HEK293 (cell line): Measurements from ENCODE around the gene BAIAP2L2.

Source experiments
- CTCF ChIA-PET: fragments of 350-600 bp; formaldehyde crosslinking; extraction: SDS; loops from one replicate; lab custom pipeline; 2021; ENCODE audit warnings: antibody characterized with exemption; lab: Yijun Ruan, JAX
- POLR2A ChIA-PET: fragments of 300-600 bp; formaldehyde crosslinking; extraction: SDS; loops from one replicate; lab custom pipeline; 2020; ENCODE audit warnings: antibody characterized with exemption, inconsistent platforms; lab: Yijun Ruan, JAX
- H3K27ac ChIP-seq: fragments of 200-500 bp; sonication (Bioruptor generic); 2 replicates; pipeline ENCODE4 v1.5.1; 2014; ENCODE audit warnings: low read depth, low read length, control low read depth, inconsistent platforms; ENCODE audit errors: extremely low read depth
- H3K36me3 ChIP-seq, 2 experiments: fragments of 200-500 bp in 1 of 2; sonication (Bioruptor generic) in 1 of 2; 1 replicate in 1 of 2; 2 replicates in 1 of 2; pipeline ENCODE4 v1.5.1; 2014 to 2017; ENCODE audit warnings: inconsistent platforms in 2 of 2, low read length in 2 of 2; ENCODE audit not compliant: control insufficient read depth in 2 of 2, insufficient read depth in 1 of 2
- H3K4me1 ChIP-seq: fragments of 200-500 bp; sonication (Bioruptor generic); 2 replicates; pipeline ENCODE4 v1.5.1; 2014; ENCODE audit warnings: mild to moderate bottlenecking, low read length, inconsistent platforms; ENCODE audit not compliant: control insufficient read depth, insufficient read depth
- H3K4me3 ChIP-seq: 2 replicates; pipeline ENCODE4 v1.5.1; 2011; ENCODE audit warnings: low read depth, mild to moderate bottlenecking, control low read depth, low read length, moderate library complexity
- H3K9me3 ChIP-seq: fragments of 200-500 bp; sonication (Bioruptor generic); 2 replicates; pipeline ENCODE4 v1.5.1; 2014; ENCODE audit warnings: low read depth, low read length, inconsistent platforms; ENCODE audit not compliant: control insufficient read depth, insufficient read depth
- BCL11A ChIP-seq: fragments of 450-650 bp; formaldehyde crosslinking; IDR thresholded peaks from 2 replicates; pipeline ENCODE4 v1.5.1; 2016; ENCODE audit warnings: low read depth, missing biosample characterization, missing genetic modification characterization
- EGR2 ChIP-seq: fragments of 450-650 bp; formaldehyde crosslinking; IDR thresholded peaks from 2 replicates; pipeline ENCODE4 v1.5.1; 2016; ENCODE audit warnings: low read depth, missing biosample characterization, missing genetic modification characterization
- GLIS2 ChIP-seq: fragments of 450-650 bp; formaldehyde crosslinking; IDR thresholded peaks from 2 replicates; pipeline ENCODE4 v1.5.1; 2016; ENCODE audit warnings: missing biosample characterization, missing genetic modification characterization
- HIC1 ChIP-seq: fragments of 450-650 bp; formaldehyde crosslinking; IDR thresholded peaks from 2 replicates; pipeline ENCODE4 v1.5.1; 2016; ENCODE audit warnings: missing biosample characterization, missing genetic modification characterization
- KLF1 ChIP-seq: fragments of 450-650 bp; formaldehyde crosslinking; IDR thresholded peaks from 2 replicates; pipeline ENCODE4 v1.5.1; 2016; ENCODE audit warnings: missing biosample characterization, missing genetic modification characterization
- ZBTB10 ChIP-seq: fragments of 450-650 bp; formaldehyde crosslinking; IDR thresholded peaks from 2 replicates; pipeline ENCODE4 v1.5.1; 2016; ENCODE audit warnings: missing biosample characterization, missing genetic modification characterization
- ZBTB17 ChIP-seq: fragments of 450-650 bp; formaldehyde crosslinking; IDR thresholded peaks from 2 replicates; pipeline ENCODE4 v1.5.1; 2016; ENCODE audit warnings: missing biosample characterization, missing genetic modification characterization
- ZBTB8A ChIP-seq: fragments of 450-650 bp; formaldehyde crosslinking; IDR thresholded peaks from 2 replicates; pipeline ENCODE4 v1.5.1; 2016; ENCODE audit warnings: missing biosample characterization, missing genetic modification characterization
- ZFHX2 ChIP-seq: fragments of 450-650 bp; formaldehyde crosslinking; conservative IDR thresholded peaks from 2 replicates; pipeline ENCODE4 v1.5.1; 2016; ENCODE audit warnings: missing biosample characterization, missing genetic modification characterization
- ZIC2 ChIP-seq: fragments of 450-650 bp; formaldehyde crosslinking; IDR thresholded peaks from 2 replicates; pipeline ENCODE4 v1.5.1; 2016; ENCODE audit warnings: missing biosample characterization, missing genetic modification characterization
- ZNF202 ChIP-seq: fragments of 450-650 bp; formaldehyde crosslinking; IDR thresholded peaks from 2 replicates; pipeline ENCODE4 v1.5.1; 2016; ENCODE audit warnings: missing biosample characterization, missing genetic modification characterization, borderline replicate concordance
- ZNF221 ChIP-seq: fragments of 450-650 bp; formaldehyde crosslinking; IDR thresholded peaks from 2 replicates; pipeline ENCODE4 v1.5.1; 2017; ENCODE audit warnings: missing biosample characterization, missing genetic modification characterization, borderline replicate concordance
- ZNF596 ChIP-seq: fragments of 450-650 bp; IDR thresholded peaks from 2 replicates; pipeline ENCODE4 v1.5.0; 2018; ENCODE audit warnings: missing biosample characterization, mild to moderate bottlenecking, missing genetic modification characterization, moderate library complexity
- TF ChIP-seq, protein P1 (sequence below): fragments of 450-650 bp; formaldehyde crosslinking; IDR thresholded peaks from 2 replicates; pipeline ENCODE4 v1.5.1; 2017; ENCODE audit warnings: missing biosample characterization, missing genetic modification characterization

Gene BAIAP2L2

GRCh38 chr22:38109371-38110001, 998 bp downstream of the BAIAP2L2 start:
- POLR2A ChIA-PET: interaction anchor here (1.1 kb wide), 1 partner anchor 10 kb away, joined by 3 read pairs; no protein-coding TSS in a partner anchor
- TF ChIP-seq ZBTB8A (tag by site-specific recombination) (0 out of 2 replicates have a peak, but pooled peaks have one; percentile 27), ZIC2 (tag by site-specific recombination) (peak; percentile 46; the same call in 1 of the 2 replicates), BCL11A (tag by site-specific recombination) (0 out of 2 replicates have a peak, but pooled peaks have one; percentile 17), ZNF221 (no peak), ZNF202 (tag by site-specific recombination) (no peak), ZNF596 (tag by site-specific recombination) (peak; percentile 79), GLIS2 (tag by site-specific recombination) (peak; percentile 62), ZBTB17 (tag by site-specific recombination) (no peak), HIC1 (peak; percentile 71; the same call in 1 of the 2 replicates)
- Histone ChIP-seq H3K36me3 (peaks cover 0 to 7% of the 10 kb centered on the region in 2 experiments; a peak in 1 of 3 replicates), H3K9me3 (no peaks in the 10 kb centered on the region), H3K4me1 (no peaks in the 10 kb centered on the region; the same call in 1 of the 2 replicates), H3K4me3 (no peak overlapping the region), H3K27ac (no peak overlapping the region)
- CTCF ChIA-PET: interaction anchor here (0.6 to 2.9 kb wide), 4 partner anchors 9 to 179 kb away, joined by 3 to 12 read pairs (median 4); no protein-coding TSS in a partner anchor

GRCh38 chr22:38108561-38109319, 1.7 kb downstream of the BAIAP2L2 start:
- CTCF ChIA-PET: interaction anchor here (0.6 to 2.9 kb wide), 4 partner anchors 8 to 179 kb away, joined by 3 to 12 read pairs (median 4); no protein-coding TSS in a partner anchor
- 0 out of 2 replicates have a peak, but pooled peaks have one; percentile 10 for TF ChIP-seq KLF1 (tag by site-specific recombination)
- peak; percentile 25; the same call in 1 of the 2 replicates for TF ChIP-seq ZBTB10
- peak; percentile 95 for TF ChIP-seq EGR2 (tag by site-specific recombination)
- TF ChIP-seq ZFHX2 (tag by site-specific recombination): peak; percentile 93
- TF ChIP-seq, protein P1, sequence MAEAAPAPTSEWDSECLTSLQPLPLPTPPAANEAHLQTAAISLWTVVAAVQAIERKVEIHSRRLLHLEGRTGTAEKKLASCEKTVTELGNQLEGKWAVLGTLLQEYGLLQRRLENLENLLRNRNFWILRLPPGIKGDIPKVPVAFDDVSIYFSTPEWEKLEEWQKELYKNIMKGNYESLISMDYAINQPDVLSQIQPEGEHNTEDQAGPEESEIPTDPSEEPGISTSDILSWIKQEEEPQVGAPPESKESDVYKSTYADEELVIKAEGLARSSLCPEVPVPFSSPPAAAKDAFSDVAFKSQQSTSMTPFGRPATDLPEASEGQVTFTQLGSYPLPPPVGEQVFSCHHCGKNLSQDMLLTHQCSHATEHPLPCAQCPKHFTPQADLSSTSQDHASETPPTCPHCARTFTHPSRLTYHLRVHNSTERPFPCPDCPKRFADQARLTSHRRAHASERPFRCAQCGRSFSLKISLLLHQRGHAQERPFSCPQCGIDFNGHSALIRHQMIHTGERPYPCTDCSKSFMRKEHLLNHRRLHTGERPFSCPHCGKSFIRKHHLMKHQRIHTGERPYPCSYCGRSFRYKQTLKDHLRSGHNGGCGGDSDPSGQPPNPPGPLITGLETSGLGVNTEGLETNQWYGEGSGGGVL (tag by site-specific recombination): no peak
- H3K9me3 ChIP-seq: no peaks in the 10 kb centered on the region
- H3K4me1 ChIP-seq: no peaks in the 10 kb centered on the region
- H3K27ac ChIP-seq: no peak overlapping the region
- POLR2A ChIA-PET: interaction anchor here (1.1 kb wide), 1 partner anchor 9 kb away, joined by 3 read pairs; no protein-coding TSS in a partner anchor
- peaks cover 0 to 7% of the 10 kb centered on the region in 2 experiments; a peak in 1 of 3 replicates for H3K36me3 ChIP-seq
- H3K4me3 ChIP-seq: no peak overlapping the region
